A549 (cell line): ENCODE measurements around the gene PILRA.

ENCODE experiments used
- FOSB ChIP-seq: fragments of 250-450 bp; sonication (Bioruptor Pico); IDR thresholded peaks from 2 replicates; pipeline ENCODE4 v1.5.0; 2020; ENCODE audit warnings: mild to moderate bottlenecking, moderate library complexity
- HDAC2 ChIP-seq: fragments of 200-600 bp; sonication (generic); IDR thresholded peaks from 2 replicates; pipeline ENCODE4 v1.6.1; 2016
- TF ChIP-seq, protein P1 (sequence below): fragments of >200 bp; sonication (Bioruptor Twin); formaldehyde crosslinking; IDR thresholded peaks from 3 replicates; pipeline ENCODE4 v1.5.1; 2016
- TF ChIP-seq, protein P2 (sequence below): fragments of 150-350 bp; IDR thresholded peaks from 2 replicates; pipeline ENCODE4 v1.6.1; 2014; ENCODE audit warnings: low read depth, mild to moderate bottlenecking, low read length
- TF ChIP-seq, protein P3 (sequence below): fragments of 250-450 bp; sonication (Bioruptor Pico); IDR thresholded peaks from 2 replicates; pipeline ENCODE4 v1.5.0; 2021; ENCODE audit warnings: mild to moderate bottlenecking, moderate library complexity, borderline replicate concordance

- TF ChIP-seq, protein P1, sequence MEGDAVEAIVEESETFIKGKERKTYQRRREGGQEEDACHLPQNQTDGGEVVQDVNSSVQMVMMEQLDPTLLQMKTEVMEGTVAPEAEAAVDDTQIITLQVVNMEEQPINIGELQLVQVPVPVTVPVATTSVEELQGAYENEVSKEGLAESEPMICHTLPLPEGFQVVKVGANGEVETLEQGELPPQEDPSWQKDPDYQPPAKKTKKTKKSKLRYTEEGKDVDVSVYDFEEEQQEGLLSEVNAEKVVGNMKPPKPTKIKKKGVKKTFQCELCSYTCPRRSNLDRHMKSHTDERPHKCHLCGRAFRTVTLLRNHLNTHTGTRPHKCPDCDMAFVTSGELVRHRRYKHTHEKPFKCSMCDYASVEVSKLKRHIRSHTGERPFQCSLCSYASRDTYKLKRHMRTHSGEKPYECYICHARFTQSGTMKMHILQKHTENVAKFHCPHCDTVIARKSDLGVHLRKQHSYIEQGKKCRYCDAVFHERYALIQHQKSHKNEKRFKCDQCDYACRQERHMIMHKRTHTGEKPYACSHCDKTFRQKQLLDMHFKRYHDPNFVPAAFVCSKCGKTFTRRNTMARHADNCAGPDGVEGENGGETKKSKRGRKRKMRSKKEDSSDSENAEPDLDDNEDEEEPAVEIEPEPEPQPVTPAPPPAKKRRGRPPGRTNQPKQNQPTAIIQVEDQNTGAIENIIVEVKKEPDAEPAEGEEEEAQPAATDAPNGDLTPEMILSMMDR: no peak
- TF ChIP-seq, protein P2, sequence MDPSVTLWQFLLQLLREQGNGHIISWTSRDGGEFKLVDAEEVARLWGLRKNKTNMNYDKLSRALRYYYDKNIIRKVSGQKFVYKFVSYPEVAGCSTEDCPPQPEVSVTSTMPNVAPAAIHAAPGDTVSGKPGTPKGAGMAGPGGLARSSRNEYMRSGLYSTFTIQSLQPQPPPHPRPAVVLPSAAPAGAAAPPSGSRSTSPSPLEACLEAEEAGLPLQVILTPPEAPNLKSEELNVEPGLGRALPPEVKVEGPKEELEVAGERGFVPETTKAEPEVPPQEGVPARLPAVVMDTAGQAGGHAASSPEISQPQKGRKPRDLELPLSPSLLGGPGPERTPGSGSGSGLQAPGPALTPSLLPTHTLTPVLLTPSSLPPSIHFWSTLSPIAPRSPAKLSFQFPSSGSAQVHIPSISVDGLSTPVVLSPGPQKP: no peak
- TF ChIP-seq HDAC2 (no peak), FOSB (CRISPR knock-in tag) (no peak)
- TF ChIP-seq, protein P3, sequence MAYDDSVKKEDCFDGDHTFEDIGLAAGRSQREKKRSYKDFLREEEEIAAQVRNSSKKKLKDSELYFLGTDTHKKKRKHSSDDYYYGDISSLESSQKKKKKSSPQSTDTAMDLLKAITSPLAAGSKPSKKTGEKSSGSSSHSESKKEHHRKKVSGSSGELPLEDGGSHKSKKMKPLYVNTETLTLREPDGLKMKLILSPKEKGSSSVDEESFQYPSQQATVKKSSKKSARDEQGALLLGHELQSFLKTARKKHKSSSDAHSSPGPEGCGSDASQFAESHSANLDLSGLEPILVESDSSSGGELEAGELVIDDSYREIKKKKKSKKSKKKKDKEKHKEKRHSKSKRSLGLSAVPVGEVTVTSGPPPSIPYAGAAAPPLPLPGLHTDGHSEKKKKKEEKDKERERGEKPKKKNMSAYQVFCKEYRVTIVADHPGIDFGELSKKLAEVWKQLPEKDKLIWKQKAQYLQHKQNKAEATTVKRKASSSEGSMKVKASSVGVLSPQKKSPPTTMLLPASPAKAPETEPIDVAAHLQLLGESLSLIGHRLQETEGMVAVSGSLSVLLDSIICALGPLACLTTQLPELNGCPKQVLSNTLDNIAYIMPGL: no peak
Measured at GRCh38 chr7:100413889-100414288, 40.6 kb downstream of the PILRA start.
